Fibroblast of villous mesenchyme (primary cell): ENCODE data around the gene DTX1. TPM values are rescaled to one million over a fixed set of nuclear protein-coding genes. Genes with fewer than 3 reads are reported as not detected.
A peak's percentile ranks its signal among the peaks of the same experiment; 100 is the strongest.

Source experiments
- DNase-seq: peaks from one replicate; pipeline ENCODE4 v3.0.0-alpha.2; 2010; ENCODE audit warnings: low read depth
- H3K4me3 ChIP-seq: 2 replicates; pipeline ENCODE4 v1.5.1; 2011; ENCODE audit warnings: low read depth, mild to moderate bottlenecking, low read length
- total RNA-seq: library from RNA; depleted of rRNA; stranded (reverse); fragments of >200 nt; gene quantifications from 2 replicates; pipeline ENCODE4 v1.2.3, GENCODE V29; 2012
- TF ChIP-seq, protein P1 (sequence below): IDR thresholded peaks from 2 replicates; pipeline ENCODE4 v1.5.1; 2012; ENCODE audit warnings: low read depth, mild to moderate bottlenecking, low read length; ENCODE audit not compliant: insufficient read depth

The DTX1 gene
- total RNA-seq, 1 donor: not detected

DNA sequence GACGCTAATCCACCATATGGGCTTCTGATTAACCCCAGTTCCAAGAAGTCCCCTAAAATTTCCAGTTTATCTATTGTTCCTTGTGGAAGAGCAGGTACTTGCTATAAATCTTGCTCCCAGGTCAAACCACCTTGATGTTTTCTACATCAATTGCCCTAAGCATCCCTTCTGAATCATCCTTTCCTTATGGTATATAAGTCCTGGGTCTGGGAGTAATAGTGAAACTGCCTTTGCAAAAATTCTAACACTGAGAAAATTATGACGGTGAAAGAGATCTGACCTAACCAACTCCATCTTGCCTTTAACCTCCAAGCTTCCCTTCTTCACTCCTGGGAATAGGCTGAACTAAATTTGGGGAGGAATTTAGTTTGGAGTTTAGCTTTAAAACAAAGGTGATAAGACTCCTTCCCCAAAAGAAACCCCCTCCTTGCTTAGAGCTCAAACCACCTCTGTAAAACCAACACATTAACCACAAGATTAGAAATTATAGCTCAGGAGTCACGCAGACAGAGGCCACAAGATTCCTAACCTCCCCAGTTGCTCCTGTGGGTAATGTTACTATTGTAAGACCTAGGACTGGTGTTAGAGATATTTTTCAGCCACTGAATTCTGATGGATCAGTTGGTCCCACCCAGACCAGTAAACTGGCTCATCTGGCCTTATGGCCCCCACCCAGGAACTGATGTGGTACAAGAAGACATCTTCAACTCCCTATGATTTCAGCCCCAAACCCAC is 33.8 kb upstream of the DTX1 start:
- no peak for DNase-seq
- H3K4me3 ChIP-seq: no peak overlapping the region
- TF ChIP-seq, protein P1, sequence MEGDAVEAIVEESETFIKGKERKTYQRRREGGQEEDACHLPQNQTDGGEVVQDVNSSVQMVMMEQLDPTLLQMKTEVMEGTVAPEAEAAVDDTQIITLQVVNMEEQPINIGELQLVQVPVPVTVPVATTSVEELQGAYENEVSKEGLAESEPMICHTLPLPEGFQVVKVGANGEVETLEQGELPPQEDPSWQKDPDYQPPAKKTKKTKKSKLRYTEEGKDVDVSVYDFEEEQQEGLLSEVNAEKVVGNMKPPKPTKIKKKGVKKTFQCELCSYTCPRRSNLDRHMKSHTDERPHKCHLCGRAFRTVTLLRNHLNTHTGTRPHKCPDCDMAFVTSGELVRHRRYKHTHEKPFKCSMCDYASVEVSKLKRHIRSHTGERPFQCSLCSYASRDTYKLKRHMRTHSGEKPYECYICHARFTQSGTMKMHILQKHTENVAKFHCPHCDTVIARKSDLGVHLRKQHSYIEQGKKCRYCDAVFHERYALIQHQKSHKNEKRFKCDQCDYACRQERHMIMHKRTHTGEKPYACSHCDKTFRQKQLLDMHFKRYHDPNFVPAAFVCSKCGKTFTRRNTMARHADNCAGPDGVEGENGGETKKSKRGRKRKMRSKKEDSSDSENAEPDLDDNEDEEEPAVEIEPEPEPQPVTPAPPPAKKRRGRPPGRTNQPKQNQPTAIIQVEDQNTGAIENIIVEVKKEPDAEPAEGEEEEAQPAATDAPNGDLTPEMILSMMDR: no peak

DNA sequence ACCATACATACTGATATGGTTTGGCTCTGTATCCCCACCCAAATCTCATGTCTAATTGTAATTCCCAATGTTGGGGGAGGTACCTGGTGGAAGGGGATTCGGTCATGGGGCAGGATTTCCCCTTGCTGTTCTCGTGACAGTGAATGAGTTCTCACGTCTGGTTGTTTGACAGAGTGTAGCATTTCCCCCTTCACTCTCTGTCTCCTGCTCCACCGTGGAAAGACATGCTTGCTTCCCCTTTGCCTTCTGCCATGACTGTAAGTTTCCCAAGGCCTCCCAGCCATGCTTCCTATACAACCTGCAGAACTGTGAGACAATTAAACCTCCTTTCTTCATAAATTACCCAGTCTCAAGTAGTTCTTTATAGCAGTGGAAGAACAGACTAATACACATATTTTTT is 28.8 kb upstream of the DTX1 start:
- TF ChIP-seq, protein P1: no peak
- no peak overlapping the region for H3K4me3 ChIP-seq
- DNase-seq: no peak

DNA sequence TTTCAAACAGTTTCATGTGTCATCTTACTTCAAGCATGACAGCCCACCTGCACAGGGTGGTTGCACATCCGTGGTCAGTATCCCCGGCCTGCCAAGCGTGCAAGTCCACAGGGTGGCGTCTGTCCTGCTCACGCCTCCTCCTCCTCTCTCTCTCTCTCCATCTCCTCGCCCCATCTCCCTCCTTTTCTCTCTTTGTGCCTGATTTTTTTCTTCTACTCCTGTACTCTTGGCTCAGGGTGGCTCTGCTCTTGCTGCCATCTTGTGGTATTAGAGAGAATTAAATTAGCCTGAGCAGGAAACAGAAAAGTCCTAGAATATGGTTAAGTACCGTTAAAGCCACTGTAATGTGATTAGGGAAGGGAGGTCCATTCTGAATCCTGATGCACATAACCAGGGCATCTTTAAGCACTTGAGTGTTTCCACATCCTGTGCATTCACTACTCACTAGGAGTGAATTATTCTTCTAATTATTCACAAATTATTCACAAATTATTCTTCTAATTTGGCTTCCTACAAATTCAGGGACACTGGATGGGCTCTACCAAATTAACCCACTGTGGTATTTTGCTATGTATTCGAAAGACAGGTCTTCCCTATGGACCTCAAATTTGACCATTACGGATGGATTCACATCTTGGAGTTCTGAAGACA is 25.5 kb upstream of the DTX1 start:
- H3K4me3 ChIP-seq: no peak overlapping the region
- TF ChIP-seq, protein P1: peak; percentile 75
- DNase-seq: peak; percentile 64

DNA sequence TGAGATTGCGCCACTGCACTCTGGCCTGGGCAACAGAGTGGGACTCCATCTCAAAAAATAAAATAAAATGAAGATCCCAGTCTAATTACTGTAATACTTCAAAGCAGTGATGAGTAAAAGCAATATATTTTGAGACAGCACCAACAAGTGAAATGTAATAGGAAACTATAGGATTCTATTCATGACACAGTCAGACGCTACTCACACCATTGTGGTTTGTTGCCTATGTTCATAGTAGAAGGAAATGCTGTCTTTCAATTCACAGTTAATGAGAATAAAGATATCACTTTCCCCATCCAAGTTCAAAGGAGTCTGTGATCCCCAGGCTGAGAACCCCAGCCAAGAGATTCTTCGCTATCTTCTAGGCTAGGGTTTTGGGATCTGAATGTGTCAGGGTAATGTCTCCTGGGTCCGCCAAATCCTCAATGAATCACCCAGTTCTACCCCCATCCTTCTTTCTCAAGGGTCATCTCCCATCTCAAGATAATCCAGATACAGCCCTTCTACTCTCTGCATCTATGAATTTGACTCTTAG is 16.6 kb upstream of the DTX1 start:
- no peak for DNase-seq
- TF ChIP-seq, protein P1: no peak
- no peak overlapping the region for H3K4me3 ChIP-seq

DNA sequence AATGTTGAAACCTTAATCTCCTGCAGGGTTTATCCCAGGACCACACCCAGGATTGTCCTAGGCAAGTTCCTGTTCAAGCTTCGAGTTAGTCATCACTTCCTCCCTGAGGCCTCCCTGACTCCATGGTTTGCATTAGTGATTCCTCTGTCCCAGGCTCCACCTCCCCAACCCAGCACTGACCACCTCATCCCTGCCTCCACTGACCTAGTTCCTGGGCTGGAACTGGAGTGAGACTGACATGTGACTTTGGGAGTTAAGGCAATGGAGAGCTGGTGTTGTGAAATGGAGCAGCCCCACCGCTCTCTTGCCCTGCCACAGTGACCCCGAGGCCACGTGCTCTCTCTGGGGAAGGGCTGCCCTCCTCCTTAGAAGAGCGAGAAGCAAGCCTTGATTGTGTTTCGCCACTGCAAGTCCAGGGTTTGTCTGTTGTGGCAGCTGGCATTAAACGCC is 15.8 kb upstream of the DTX1 start:
- H3K4me3 ChIP-seq: no peak overlapping the region
- DNase-seq: peak; percentile 91
- TF ChIP-seq, protein P1: no peak

DNA sequence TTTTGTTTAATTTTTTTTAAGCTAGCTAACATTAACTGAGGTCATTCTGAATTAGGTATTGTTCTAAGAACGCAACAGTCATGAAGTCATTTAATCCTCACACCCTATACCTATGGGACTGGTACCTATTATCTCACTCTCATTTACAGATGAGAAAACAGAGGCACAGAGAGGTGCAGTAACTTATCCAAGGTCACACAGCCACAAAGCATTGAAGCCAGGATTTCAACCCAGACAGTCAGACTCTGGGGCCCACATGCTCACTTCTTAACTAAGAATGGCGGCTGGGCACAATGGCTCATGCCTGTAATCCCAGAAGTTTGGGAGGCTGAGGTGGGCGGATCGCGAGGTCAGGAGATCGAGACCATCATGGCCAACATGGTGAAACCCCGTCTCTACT is 15.0 kb upstream of the DTX1 start:
- no peak overlapping the region for H3K4me3 ChIP-seq
- TF ChIP-seq, protein P1: no peak
- no peak for DNase-seq
